Glutamatergic neuron (in vitro differentiated cells): Measurements from ENCODE around the gene SLX4IP. TPM values are rescaled to one million over a fixed set of nuclear protein-coding genes. Genes with fewer than 3 reads are reported as not detected.
"Not testable (repeated sequence)": the region's sequence is repeated elsewhere in the genome, so short reads cannot be mapped to it uniquely, and the experiment has no call there.

Source experiments
- DNase-seq: peaks from one replicate; pipeline ENCODE4 v3.0.0; 2022
- H3K27ac Mint-ChIP-seq: one replicate; pipeline ENCODE4 v1.8.0; 2020; ENCODE audit warnings: mild to moderate bottlenecking, mixed read lengths, inconsistent platforms; ENCODE audit not compliant: unreplicated experiment
- H3K27me3 Mint-ChIP-seq: one replicate; pipeline ENCODE4 v1.8.0; 2020; ENCODE audit warnings: mild to moderate bottlenecking, moderate library complexity, mixed read lengths, inconsistent platforms; ENCODE audit not compliant: unreplicated experiment
- H3K36me3 Mint-ChIP-seq: one replicate; pipeline ENCODE4 v1.8.0; 2020; ENCODE audit warnings: mild to moderate bottlenecking, mixed read lengths, inconsistent platforms; ENCODE audit not compliant: unreplicated experiment
- H3K4me1 Mint-ChIP-seq: one replicate; pipeline ENCODE4 v1.8.0; 2020; ENCODE audit warnings: mild to moderate bottlenecking, low read depth, mixed read lengths, inconsistent platforms; ENCODE audit not compliant: unreplicated experiment
- H3K4me3 Mint-ChIP-seq: one replicate; pipeline ENCODE4 v1.8.0; 2020; ENCODE audit warnings: mild to moderate bottlenecking, mixed read lengths, inconsistent platforms; ENCODE audit not compliant: unreplicated experiment
- H3K9me3 Mint-ChIP-seq: one replicate; pipeline ENCODE4 v1.8.0; 2020; ENCODE audit warnings: mild to moderate bottlenecking, moderate library complexity, mixed read lengths, inconsistent platforms; ENCODE audit not compliant: unreplicated experiment
- CTCF ChIP-seq: fragments of 200-600 bp; sonication (generic); IDR thresholded peaks from one replicate; pipeline ENCODE4 v1.5.0; 2021; ENCODE audit not compliant: partially characterized antibody, unreplicated experiment
- total RNA-seq: library from RNA; stranded (reverse); fragmentation: NEBNext Ultra II Directional; extraction: Animal tissue kit (Norgen Biotek cat#: 25700); gene quantifications from one replicate; pipeline ENCODE4 v1.2.1, GENCODE V29; 2021; ENCODE audit not compliant: unreplicated experiment

Gene SLX4IP
- total RNA-seq, 1 donor from 2014 or later = 7.9 TPM

- Mint-ChIP-seq H3K4me3 (no peak overlapping the region), H3K4me1 (no peaks in the 10 kb centered on the region), H3K9me3 (no peaks in the 10 kb centered on the region), H3K27me3 (no peaks in the 10 kb centered on the region), H3K27ac (no peak overlapping the region), H3K36me3 (peaks cover 6% of the 10 kb centered on the region)
- TF ChIP-seq CTCF = no peak
- no peak for DNase-seq
Measured at GRCh38 chr20:10390709-10391108, 44.4 kb upstream of the SLX4IP start.

- not testable (repeated sequence) for H3K9me3 Mint-ChIP-seq, H3K4me3 Mint-ChIP-seq, H3K27me3 Mint-ChIP-seq, H3K27ac Mint-ChIP-seq, H3K36me3 Mint-ChIP-seq, DNase-seq, H3K4me1 Mint-ChIP-seq
Measured at GRCh38 chr20:10394752-10395151, 40.4 kb upstream of the SLX4IP start.

- H3K27me3 Mint-ChIP-seq = no peaks in the 10 kb centered on the region
- no peak for DNase-seq
- H3K4me1 Mint-ChIP-seq = peaks cover 8% of the 10 kb centered on the region
Measured at GRCh38 chr20:10398834-10399369, 36.2 kb upstream of the SLX4IP start.

GRCh38 chr20:10402938-10403608, 32.0 kb upstream of the SLX4IP start:
- peaks cover 8% of the 10 kb centered on the region for H3K4me1 Mint-ChIP-seq
- no peaks in the 10 kb centered on the region for H3K9me3 Mint-ChIP-seq
- H3K27ac Mint-ChIP-seq = no peak overlapping the region
- no peak for TF ChIP-seq CTCF
- H3K27me3 Mint-ChIP-seq = no peaks in the 10 kb centered on the region
- no peak for DNase-seq
- no peaks in the 10 kb centered on the region for H3K36me3 Mint-ChIP-seq
- no peak overlapping the region for H3K4me3 Mint-ChIP-seq

More at GRCh38 chr20:10398834-10399369, 36.2 kb upstream of the SLX4IP start:
- no peak overlapping the region for H3K27ac Mint-ChIP-seq
- H3K4me3 Mint-ChIP-seq = no peak overlapping the region
- TF ChIP-seq CTCF = no peak
- no peaks in the 10 kb centered on the region for H3K36me3 Mint-ChIP-seq
- peaks cover 1% of the 10 kb centered on the region for H3K9me3 Mint-ChIP-seq

- H3K4me3 Mint-ChIP-seq = no peak overlapping the region
- H3K27ac Mint-ChIP-seq = peak overlapping the region; percentile 10
- TF ChIP-seq CTCF = no peak
- no peaks in the 10 kb centered on the region for H3K27me3 Mint-ChIP-seq
- no peaks in the 10 kb centered on the region for H3K9me3 Mint-ChIP-seq
- DNase-seq = no peak
- peaks cover 8% of the 10 kb centered on the region for H3K4me1 Mint-ChIP-seq
- H3K36me3 Mint-ChIP-seq = no peaks in the 10 kb centered on the region
Measured at GRCh38 chr20:10404023-10404628, 31.0 kb upstream of the SLX4IP start.
